Islet precursor cell (in vitro differentiated cells): ENCODE results near the gene AP1S1.
"Not testable (repeated sequence)": the region's sequence is repeated elsewhere in the genome, so short reads cannot be mapped to it uniquely, and the experiment has no call there.

Experiments
- DNase-seq: peaks from one replicate; pipeline ENCODE4 v3.0.0-alpha.2; 2018

The AP1S1 gene

DNA sequence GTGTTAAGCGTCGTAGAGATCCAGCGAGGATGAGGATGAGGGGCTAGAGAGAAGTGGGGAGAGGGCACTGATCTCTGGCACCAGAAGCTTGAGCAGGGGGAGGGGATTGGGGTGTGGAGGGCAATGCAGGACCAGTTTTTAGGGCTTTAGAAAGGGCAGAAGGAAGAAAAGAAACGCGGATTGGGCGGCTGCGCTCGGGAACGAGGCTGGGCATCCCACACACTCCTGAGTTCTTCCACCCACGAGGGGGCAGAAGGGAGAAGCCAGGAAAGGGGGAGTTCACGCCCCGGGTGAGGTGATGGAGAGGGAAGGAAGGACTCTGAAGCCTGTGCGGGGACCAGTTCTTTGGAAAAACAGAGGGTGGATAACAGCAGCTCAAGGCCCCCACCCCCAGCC is 17.2 kb downstream of the AP1S1 start:
- DNase-seq, result no peak

DNA sequence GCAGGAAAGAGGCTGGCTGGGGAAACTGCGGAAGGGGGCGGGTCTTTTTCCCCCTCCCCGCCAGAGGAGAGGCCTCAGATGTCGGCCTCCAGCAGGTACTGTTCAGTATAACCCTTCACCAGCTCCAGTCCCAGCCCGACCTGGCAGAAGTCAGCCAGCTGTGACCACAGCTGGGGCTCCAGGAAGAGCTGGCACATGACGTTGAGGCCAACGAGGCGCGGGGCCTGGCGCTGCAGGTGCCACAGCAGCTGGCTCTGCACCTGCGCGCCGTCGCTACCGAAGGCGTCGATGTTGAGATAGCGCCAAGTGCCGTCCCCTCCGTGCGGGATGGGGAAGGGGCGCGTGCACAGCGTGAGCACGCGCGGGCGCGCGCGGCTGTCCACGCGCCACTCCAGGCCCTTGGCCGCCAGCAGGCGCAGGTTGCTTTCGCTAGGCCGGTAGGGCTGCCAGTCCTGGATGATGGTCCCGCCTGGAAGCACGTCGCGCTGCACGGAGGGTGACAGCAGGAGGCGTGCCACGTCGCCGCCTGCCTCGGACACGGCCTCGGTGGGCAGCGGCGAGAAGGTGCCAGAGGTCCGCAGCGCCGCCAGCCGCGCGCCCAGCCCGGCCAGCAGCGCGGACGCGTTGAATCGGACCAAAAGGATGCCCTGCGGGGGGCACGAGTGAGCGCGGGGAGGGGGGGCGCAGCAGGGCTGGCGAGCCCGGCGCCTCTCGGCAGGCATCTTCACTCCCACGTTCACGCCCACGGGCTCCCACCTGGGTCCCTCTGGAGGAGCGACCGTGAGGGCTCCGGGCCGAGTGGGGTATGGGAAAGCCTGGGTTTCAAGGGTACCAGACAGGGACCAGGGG is 18.0 kb downstream of the AP1S1 start:
- no peak for DNase-seq

DNA sequence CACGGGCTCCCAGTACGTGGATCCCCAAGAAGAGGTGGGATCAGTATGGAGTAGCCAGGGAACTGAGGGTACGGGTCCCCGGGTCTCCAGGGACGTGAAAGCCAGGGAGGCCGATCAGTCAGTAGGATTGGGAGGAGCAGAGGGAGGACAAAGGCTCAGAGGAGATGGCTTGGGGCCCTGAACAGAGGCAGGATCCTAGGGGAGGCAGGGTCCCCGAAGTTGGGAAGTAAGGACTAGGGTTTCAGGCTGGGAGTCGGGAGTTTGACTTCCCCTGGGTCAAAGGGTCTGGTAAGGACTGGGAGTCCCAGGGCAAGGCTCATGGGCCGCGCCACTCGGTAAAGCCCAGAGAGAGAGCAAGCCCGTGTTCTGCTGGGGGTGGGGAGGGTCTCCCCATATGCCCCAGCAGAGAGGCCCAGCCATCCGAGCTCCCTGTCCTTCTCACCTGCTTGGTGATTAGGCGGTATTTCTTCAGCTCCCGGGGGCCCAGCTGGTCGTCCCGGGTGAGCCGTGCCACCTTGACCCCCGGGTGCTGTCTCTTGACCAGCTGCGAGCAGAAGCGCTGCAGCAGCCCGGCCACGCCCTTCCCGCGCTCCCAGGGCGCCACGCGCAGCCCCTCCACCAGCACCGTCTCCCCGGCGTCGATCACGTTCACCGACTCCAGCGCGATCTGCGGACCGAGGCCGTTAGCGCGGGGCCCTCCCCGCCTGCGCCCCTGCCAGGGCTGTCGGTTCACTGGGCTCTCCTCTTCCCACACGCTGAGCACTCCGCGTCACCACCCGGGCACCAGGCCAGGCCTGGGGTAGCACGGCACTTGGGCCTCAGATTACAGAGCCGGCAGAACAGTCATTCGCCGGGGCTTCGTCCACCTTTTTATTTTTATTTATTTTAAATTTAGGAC is 18.8 kb downstream of the AP1S1 start:
- no peak for DNase-seq

DNA sequence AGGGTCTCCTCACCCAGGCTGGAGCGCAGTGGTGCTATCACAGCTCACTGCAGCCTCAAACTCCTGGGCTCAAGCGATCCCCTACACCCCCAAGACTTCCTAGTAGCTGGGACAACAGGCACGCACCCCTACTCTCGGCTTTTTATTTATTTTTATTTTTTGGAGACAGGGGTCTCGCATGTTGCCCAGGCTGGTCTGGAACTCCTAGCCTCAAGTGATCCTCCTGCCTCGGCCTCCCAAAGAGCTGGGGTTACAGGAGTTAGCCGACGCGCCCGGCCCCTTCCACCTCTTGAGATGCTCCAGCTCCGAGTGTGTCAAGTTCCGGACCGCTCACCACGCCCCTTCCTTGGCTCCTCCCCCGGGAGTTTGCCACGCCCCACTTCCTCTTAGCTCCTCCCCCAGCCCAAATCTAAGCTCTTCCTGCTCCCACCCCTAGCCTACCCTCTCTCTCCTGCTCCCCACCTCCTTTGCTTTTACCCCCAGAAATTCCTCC is 19.5 kb downstream of the AP1S1 start:
- peak; percentile 78 for DNase-seq

DNA sequence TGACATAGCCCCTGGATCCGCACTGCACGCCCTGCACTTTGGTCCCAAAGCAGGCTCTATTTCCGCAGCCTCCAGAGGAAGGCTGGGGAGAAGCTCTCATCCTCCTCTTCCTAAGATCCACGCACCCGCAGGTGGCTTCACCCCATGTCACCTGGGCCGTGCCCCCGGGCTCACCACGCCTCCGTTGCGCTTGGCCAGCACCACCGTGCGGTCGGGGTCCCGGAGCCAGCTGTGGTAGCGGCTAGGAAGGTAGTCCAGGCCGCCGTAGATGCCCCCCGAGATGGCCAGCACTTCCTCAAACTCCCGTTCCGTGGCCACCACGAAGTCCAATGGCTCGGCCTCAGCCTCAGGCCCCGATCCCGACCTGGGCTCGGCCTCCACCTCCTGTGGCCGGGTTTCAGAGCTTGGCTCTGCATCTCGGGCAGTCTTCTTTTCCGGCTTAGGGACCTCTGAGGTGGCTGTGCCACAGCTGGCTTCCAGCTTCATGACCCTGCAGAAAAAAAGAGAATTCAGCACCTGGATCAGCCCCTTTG is 20.1 kb downstream of the AP1S1 start:
- no peak for DNase-seq

DNA sequence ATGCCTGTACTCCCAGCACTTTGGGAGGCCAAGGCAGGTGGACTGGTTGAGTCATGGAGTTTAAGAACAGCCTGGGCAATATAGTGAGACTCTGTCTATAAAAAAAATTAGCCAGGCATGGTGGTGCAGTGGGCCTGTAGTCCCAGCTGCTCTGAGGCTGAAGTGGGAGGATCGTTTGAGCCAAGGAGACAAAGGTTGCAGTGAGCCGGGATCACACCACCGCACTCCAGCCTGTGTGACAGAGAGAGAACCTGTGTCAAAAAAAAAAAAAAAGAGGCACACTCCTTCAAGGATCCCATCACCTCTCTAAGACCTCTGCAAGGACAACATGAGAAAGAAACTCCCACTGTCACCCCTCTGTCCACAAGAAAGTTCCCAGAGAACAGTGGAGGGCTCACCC is 21.4 kb downstream of the AP1S1 start:
- DNase-seq, result no peak

DNA sequence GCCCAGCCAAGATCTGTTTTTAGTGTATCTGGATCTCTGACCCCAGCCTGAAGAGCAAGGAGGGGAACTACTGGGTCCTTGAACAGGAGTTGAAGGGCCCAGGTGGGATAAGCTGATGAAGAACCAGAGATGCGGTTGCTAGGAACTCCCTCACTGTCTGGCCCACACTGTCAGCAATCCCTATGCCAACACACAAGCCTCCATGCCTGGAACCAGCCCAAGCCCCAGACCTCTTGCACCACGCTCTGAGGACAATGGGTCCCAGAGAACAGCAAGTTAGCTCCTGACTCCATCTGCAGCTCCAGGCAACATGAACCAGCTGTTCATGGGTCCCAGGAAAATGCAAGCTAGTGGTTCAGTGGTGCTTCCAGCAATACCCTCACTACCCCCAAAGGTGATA is 23.4 kb downstream of the AP1S1 start:
- DNase-seq, result peak; percentile 41

DNA sequence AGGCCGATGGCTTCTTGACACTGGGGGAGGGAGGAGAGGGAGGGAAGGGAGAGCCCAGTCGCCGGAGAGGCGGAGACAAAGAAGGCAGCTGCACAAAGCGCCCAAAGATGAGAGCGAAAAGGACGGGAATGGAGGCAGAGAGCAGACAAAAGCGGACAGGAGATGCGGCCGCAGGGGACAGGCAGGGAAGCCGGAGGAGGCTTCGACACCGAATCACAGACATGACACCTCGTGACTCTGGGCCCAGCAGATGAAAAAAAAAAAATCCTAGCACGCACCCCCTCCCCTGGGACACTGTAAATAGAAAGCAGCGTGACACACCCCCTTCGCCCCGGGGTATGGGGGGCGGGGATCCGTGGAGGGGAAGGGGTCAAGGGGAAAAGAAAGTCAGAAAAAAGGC is 24.8 kb downstream of the AP1S1 start:
- DNase-seq, result peak; percentile 64

DNA sequence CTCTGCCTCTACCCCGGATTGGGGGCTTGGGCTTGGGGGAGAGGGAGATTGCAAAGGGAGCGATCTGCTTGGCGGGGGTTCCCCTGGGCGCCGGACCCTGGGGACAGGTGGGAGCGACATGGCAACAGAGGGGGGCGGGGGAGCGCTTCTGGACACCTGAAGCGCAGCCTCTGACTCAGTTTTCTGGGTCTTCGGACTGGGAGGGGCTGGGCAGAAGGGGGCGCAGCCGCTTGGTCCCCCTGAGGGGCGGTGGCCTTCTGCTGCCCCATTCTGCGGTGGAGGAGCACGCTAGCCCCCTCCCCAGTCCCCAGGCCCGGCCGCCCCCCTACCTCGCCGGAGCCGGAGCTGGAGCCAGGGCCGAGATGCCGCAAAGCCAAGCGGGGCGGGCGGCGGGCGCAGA is 25.4 kb downstream of the AP1S1 start:
- no peak for DNase-seq

DNA sequence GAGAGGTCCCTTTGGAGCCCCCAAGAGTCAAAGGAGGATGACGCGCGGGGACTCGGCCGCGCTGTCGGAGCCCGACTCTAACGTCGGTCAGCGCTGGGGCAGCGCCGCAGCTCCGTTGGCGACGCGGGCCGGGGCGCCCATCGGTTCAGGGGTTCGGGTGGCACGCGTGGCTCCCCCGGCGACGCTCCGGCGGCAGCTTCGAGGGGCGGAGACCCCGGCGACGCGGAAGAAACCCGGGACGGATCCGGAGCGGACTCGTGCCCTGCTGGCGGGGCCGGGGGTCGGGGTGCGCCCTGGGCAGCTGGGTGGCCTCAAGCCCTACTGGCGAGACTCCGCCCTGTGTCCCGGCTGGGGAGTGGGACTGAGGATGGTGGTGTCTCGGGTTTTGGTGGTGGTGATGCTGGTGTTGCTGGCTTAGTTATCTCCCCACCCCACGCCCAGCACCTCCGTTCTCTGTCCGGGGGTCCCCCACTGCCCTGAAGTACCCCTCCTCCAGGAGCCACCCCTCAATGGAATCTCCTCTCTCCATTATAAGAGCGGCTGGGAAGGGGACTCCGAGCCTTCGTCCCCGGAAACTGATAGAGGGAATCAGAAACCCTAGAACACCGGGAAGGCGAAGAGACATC is 26.0 kb downstream of the AP1S1 start, which contains the start of gene NAT16:
NAT16 (minus strand) TSS at position 164 of the 626 bp plus-strand sequence. CDS start 5,486 bp downstream, outside the sequence.
- DNase-seq, result no peak

DNA sequence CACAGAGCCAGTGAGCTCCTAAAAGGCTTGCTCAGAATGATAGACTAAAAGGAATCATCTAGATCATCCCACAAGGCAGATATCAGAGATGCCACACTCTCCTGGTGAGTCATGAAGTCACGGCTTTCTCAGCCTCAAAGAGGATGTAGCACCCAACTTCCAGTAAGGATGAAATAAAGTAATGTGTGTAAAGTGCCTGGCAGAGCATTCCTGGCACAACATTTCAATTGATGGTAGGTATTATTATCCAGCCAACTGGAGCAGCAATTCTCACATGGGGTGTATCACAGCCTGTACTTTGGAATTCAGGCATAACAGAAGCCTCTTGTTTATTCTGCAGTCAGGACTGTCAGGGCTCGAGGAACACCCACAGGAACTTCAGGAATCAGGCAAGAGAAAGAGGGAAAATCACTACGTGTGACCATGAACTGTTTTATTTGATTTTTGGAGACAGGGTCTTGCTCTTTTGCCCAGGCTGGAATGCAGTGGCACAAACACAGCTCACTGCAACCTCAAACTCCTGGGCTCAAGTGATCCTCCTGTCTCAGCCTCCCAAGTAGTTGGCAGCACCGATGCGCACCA is 31.1 kb downstream of the AP1S1 start:
- DNase-seq, result peak; percentile 60

DNA sequence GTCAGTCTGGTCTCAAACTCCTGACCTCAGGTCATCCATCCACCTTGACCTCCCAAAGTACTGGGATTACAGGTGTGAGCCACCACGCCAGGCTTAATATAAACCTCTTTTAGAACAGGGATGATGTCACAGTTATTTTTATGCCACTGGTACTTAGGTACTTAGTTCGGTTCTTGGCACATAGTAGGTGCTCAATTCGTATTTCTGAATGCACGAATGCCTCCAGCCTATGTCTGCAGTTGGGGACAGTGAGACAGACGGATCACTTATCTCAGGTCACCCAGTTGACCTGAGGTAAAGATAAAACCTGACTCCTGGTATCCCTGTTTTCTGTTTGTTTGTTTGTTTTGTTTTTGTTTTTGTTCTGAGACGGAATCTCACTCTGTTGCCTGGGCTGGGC is 31.9 kb downstream of the AP1S1 start:
- DNase-seq, result no peak

DNA sequence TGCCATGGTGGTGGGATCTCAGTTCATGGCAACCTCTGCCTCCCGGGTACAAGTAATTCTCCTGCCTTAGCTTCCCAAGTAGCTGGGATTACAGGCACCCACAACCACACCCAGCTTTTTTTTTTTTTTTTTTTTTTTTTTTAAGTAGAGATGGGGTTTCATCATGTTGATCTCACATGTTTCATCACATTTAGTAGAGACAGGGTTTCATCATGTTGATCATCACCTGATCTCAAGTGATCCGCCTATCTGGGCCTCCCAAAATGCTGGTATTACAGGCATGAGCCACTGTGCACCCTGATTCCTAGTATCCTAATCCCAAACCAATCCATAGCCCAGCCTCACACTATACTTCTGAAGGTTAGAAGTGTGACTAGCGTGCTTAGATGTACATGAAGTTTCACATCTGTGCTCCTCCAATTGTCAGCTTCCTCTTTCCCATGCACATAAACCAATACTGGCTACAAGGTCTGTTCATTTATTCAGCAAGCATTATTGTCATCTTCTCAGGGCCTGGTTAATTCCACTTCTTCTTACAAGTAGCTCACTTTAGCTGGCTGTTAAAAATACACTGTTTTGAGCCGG is 32.7 kb downstream of the AP1S1 start:
- DNase-seq, result no peak

DNA sequence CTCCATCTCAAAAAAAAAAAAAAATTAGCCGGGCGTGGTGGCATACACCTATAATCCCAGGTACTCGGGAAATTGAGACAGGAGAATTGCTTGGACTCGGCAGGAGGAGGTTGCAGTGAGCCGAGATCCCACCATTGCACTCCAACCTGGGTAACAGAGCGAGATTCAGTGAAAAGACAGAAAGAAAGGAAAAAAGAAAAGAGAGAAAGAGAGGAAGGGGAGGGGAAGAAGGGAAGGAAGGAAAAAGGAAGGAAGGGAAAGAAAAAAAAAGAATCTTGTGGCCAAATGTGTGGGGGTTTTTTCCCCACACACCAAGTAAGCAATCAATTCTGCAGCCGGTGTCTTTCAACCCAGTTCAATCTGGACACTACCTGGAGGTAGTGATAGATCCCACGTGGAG is 34.8 kb downstream of the AP1S1 start:
- no peak for DNase-seq

DNA sequence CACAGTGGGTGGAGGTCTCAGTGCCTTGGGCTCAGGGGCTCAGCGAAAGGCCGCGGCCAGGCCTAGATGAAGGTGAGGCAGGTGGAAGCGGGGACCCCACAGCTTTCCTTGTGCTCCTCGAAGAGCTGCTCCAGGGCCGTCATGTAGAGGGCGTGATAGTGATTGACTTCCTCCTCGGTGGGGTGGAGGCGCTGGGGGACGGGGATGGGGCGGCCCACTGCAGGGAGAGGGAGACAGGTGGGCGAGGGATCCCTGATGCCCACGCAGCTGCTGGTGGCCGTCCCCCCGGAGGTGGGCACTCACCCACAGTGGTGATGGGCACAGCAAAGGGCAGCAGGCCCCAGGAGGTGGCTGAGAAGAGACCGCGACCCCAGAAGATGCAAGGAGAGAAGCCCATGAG is 41.6 kb downstream of the AP1S1 start:
- no peak for DNase-seq

DNA sequence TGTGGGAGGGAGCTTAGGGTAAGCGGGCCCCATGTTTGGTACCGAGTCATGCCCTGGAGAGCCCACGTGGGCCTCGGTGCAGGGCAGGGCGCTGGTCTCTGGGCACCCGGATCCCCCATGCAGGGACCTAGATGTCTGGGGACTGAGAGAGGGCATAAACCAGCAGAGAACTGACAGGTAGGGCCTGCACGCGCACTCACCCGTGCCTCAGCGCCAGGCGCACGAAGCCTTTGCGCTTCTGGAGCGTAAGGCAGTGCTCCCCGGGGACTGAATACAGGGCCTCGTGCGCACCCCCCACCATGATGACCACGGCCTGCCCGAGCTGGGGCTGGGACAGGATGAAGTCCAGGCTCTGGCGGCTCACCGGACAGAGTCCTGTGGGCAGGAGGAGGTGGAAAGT is 43.7 kb downstream of the AP1S1 start:
- peak; percentile 46 for DNase-seq

DNA sequence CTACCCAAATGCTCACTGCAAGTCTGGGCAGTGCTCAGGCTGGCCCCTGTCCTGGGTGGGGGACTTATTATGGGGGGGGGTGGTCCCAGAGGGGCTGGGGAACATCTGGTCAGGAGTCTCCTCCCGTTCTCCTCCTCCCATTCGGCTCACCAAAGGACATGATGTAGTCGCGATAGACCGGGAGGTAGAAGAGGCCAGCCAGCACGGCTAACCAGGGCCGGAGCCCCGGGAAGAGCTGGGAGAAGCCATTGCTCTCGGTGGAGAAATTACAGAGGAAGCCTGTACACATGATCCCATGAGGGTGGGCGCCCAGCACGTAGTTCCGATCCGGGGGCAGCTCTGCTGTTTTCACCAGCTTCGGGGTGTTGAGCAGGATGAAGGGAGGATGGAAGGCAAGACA is 44.2 kb downstream of the AP1S1 start:
- DNase-seq, result peak; percentile 35

DNA sequence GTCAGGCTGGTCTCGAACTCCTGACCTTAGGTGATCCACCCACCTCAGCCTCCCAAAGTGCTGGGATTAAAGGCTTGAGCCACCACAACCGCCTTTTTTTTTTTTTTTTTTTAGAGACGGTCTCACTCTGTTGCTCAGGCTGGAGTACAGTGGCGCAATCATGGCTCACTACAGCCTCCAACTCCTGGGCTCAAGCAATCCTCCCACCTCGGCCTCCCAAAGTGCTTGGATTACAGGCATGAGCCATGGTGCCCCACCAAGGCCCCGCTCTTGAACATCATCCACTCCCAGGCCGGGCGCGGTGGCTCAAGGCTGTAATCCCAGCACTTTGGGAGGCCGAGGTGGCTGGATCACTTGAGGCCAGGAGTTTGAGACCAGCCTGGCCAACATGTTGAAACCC is 45.2 kb downstream of the AP1S1 start:
- DNase-seq, result not testable (repeated sequence)

DNA sequence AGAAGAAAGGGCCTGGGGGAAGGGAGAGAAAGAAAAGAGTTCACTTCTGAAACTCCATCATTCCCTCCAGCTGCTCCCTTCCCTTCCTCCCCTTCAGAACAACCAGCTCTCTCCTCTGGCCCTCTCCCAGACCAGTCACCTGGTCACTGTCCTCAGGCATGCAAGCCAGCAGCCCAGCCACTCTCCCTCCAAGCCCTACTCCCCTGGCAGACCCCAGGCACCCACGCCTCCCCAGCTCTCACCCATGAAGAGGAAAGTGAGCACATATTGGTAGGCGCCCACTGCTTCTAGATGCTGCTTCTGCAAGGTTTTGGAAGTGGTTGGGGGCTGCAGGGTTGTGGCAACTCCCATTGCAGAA is 46.2 kb downstream of the AP1S1 start:
- DNase-seq, result peak; percentile 56

DNA sequence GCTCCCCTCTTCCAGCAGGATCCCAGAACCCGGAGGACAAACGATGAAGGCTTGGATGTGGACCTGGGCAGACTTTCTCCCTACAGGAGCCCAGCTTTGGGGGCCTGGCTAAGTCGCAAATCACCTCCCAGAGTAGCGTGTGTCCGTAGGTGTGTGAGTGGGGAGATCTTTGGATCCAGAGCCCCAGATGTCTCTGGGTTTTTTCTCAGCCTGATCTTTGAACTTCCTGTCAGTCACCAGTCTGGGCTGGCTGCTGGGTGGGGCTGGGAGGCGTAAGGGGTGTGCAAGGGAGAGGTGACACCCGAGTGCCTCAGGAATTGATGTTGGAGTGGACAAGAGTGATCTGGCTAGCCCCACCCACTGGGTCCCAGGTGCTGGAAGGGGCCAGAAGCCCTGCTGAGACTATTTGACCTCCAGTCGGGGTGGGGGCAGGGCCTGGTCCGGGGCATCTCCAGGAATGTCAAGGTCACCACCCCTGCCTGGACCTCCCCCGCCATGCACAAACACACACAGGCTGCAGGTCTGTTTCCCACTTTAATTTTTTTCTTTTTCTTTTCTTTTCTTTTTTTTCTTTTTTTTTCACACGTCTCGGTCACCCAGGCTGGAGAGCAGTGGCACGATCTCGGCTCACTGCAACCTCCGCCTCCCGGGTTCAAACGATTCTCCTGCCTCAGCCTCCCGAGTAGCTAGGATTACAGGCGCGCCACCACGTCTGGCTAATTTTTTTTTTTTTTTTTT is 46.8 kb downstream of the AP1S1 start, which contains the start of gene MOGAT3:
MOGAT3 (minus strand) TSS at position 175 of the 738 bp plus-strand sequence. CDS start 182 bp downstream, outside the sequence.
- peak; percentile 66 for DNase-seq
